NCI-H1048 (cell line): ENCODE results near the gene ABCC5.

Experiments
- DNase-seq: peaks from one replicate; lab custom pipeline; 2025; lab: John Stamatoyannopoulos, UW

ABCC5 gene

DNA sequence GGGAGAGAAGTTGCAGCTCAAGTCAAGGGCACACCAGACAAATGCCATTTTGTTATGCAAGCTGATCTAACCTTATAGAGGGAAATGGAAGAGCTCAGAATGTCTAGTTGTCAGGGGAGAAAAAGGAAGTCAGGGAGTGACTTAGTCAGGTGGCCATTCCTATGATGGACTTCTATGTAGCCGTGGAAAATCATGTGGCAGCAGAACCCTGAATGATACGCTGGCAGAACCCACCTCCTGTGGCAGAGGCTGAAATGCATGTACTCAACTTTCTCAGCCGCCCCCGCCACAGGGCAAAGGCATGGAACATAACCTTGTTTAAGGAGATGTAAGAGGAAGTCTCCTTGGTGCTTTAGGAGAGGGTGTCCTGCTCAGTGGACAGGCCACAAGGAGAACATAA is 95.3 kb downstream of the ABCC5 start:
- no peak for DNase-seq

DNA sequence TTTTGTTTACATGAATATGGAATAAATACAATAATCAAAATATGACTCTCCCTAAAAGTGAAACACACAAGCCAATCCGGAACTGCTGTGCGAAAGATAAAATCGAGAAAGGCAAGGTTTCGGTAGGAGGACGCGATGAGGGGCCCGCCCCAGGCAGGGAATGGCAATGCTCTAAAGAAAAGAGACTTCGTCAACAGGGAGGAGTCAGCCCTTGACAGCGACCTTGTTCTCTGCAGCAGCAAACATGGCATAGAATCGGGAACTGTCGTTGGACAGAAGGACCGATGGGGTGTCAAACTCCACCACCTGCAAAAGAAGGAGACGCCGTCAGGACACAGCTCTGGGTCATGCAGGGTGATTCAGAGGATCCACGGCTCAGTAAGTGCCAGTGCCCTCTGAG is 96.6 kb downstream of the ABCC5 start:
- DNase-seq = no peak

DNA sequence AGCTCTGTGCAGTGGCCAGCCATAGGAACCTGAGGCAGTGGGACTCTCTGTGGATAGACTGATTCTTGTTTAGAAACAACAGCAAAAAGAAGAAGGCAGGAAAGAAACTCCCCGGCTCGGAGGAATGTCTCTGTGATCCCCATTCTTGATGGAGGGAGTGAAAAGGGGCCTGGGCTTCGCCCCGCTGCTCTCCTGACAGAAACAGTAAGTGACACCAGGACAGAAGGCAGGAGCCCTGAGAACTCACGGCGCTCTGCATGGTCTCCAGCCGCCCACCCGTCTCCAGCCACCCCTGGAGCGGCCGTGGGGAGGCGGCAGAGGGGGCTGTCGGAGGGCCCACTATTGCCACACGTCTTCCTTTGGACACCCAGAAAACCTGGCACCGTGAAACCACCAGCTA is 97.3 kb downstream of the ABCC5 start:
- DNase-seq = no peak

DNA sequence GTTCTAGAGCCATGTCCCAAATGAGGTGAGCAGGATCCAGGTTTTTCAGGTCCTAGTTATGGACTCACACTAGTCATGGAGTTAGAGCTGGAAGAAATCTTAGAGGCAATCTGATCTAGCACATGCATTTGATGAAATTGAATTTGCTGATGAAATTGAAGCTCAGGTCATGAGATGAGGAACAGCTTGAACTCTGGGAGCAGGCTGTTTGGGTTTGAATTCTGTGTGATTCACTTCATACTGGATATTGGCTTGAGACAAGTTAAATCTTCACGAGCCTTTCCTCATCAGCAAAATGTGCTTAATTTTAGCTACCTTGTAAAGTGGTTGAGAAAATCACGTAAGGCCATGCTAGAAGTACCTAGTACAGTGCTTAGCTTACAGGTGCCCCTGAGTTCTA is 99.5 kb downstream of the ABCC5 start:
- no peak for DNase-seq

DNA sequence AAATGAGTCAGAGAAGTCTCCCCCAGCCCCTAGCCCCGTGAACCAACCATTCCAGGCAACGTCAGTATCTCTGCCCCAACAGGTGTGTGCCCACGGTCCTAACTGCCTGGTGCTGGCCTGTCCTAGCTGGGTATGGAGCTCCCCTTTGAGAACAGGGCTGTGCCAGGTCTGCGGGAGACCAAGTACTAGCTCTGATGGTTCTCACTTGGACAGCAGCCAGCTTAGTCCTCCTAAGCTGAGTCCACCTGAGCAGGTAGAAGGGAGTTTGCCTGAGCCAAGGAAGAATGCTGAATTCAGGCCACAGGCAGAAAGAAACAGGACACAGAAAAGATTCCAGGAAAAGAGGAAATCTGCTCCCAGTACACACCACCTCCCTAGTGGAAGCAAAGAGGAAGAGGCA is 99.9 kb downstream of the ABCC5 start:
- DNase-seq = no peak

DNA sequence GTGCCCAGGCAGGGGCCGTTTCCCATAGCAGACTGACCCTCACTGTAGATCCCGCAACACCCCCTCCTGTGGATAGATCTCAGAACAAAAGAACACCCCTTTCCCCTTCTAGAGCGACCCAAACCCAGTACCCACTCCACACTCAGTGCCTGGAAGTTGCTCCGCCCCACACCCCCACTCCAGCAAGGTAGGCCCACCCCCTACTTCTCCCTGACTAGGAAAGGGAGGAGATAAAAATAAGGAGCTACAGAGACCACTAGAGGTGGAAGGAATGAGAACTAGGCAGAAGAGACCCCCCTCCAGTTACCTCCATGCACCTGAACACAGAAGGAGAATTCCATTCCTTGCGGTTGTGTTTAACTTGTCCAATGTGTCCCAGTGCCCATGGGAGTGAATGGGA is 102.8 kb downstream of the ABCC5 start:
- DNase-seq = no peak

DNA sequence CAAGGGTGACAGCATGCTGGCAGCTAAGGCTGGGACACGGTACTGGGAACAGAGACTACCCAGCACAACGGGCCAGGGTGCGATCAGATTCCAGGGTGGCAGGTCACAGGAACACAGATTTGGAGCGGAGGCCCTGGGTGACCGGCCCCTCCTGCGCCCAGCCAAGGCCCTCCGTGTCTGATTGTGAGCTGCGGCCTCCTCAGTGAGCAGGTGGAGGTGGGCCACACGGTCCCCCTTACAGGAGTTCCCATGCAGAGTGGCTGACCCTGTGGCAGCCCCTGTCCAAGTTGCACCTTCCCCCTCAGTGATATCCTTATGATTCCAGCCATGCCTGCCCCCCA is 104.1 kb downstream of the ABCC5 start:
- no peak for DNase-seq

DNA sequence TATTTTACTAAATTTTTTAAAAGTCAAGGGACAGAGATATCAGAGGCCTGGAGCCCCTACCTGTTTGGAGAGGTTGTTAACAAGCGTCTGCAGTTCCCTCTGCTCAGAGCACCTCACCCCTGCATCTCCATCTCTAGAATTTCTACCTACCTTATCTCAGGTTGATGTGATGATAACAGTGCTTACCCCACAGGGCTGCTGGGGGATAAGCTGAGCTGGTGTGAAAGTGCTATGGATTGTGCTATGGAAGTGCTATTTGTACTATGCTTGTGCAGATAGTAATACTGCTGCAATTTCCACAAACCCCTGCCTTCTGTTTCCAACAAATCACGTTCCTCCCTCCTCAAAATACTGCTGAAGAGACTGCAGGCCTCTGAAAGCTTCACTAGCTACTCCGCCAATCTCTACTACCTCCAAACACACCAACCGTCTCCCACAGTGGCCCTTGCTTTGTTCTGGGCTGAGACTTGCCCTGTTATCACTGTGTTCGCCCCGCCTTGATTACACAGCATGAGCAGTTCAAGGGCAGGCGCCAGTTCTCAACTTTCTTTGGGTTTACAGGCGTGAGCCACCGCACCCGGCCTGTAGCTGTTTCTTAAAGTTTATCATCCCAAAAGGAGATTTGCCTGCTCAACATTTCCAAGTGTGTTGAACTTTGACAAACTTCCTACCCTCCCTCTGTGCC is 104.6 kb downstream of the ABCC5 start:
- DNase-seq = no peak

DNA sequence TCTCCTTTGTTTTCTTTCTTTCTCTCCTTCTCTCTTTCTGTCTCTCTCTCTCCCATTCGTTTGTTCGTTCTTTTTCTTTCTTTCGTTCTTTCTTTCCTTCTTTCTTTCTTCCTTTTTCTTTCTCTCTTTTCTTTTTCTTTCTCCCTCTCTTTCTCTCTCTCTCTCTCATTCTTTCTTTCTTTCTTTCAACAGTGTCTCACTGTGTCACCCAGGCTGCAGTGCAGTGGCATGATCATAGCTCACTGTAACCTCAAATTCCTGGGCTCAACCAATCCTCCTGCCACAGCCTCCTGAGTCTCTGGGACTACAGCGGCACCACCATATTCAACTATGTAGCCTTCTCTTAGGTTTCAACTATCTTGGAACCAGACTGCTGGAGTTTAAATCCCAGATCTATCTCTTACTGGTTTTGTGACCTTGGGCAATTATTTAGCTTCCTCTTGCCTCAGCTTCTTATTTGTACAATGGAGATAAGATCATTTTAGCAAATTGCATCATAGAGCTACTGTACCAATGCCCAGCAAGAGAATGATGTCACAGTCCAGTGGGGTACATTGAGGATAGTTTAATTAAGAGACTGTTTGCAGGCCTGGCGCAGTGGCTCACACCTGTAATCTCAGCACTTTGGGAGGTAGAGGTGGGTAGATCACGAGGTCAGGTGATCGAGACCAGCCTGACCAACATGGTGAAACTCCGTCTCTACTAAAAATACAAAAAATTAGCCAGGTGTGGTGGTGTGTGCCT is 105.7 kb downstream of the ABCC5 start:
- DNase-seq = no peak

DNA sequence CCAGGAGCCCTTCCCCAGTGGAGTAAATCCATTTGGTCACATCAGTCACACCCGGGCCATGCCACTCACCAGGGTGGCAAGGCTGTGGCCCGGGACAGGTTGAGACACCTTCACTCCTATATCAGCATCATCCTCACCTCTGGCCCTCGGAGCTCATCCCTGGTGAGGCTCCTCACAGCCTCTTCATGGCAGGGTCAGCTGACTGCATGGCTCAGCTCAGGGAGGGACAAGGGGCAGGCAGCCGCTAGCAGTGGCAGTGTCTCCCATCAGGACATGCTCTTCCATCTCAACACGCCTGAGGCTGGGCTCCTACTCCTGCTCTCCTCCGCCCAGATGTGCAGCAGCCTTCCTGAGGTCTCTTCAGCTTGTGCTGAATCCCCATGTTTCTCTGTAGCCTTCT is 106.6 kb downstream of the ABCC5 start:
- DNase-seq = no peak

DNA sequence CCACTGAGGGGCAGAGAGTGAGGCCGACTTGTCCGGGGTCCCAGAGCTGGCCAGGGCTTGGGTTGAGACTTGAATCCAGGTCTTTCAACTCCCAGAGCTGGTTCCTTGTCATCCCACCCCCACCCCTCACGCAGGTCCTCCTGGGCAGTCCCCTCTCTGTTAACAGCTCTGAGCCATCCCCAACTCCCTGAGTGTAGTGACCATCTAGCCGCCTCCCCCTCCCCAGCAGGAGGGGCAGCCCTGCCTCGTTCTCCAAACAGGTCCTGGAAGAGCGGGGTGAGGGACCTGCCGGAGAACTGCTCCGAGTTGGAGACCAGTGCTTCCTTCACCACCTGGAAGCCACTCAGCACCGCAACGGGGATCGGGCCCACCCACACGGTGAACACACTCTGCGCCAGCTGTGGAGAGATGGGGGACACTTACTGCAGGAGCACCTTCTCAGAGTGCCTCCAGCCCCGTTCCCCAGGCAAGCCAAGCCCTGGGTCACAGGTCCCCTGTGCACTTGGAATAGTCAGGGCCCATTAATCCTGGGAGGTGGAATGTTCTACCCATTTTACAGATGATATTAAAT is 108.6 kb downstream of the ABCC5 start:
- DNase-seq = no peak

DNA sequence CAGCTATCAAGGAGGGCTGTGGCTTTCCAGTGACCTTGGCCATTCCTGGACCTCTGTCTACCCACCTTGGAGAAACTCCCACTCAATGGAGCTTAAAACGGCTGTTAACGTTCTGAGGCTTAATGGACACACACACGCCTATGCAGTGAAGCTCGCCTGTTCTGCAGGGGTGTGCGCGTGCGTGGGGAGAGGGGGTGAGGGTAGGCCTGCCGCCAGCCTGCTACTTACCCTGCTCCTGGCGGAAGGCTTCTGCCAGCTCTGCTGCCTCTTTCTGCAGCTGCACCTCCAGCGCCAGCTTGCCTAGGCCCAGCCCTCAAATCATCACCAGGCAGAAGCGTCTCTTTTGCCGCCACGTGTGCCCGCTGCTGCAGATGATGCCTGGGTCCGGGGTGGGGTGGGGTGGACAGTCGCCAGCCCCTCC is 109.8 kb downstream of the ABCC5 start:
- no peak for DNase-seq

DNA sequence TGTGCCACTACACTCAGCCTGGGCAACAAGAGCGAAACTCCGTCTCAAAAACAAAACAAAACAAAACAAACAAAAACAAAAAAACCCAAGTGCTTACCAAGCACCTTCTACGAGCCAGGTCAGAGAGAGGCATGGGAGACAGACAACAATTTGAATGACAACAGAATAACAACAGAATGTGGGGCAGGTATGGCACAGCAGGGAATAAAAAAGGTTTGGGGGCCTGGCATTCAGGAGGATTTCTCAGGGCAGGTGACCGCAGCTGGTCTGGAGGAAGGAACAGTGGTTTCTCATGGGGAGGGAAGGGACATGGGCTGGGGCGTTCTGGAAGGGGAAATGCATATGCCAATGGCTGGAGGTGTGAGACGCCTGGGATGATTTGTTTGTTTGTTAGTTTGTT is 110.5 kb downstream of the ABCC5 start:
- no peak for DNase-seq

DNA sequence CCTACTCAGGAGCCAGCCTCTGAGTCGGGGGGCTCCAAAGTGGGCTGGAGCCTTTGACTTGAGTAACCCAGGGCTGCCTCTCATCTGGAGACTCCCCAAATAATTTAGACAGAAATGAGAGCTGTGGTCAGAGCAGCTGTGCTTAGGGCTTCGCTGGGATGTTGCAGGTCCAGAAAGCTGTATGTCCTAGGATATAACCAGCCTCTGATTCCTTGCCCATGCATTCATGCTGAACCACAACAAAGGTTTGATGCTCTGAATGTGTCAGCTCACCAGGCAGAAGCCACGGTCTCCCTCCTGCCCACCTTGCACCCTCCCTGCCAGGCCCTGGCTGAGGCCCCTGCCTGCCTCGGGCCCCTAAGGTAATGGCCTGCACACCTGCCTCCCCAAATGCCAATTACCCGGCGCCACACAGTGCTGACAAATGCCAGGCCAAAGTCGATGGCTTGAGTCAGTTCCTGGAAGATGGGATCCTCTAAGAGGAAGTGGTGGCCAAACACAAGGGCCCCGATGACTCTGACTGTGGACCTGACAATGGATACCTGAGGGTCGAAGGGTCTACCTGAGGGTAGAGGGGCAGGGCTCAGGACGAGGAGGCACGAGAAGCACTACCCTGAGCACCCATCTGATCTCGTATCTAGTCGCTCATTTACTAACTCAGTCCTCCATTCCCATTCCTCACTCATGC is 111.3 kb downstream of the ABCC5 start:
- DNase-seq = no peak

DNA sequence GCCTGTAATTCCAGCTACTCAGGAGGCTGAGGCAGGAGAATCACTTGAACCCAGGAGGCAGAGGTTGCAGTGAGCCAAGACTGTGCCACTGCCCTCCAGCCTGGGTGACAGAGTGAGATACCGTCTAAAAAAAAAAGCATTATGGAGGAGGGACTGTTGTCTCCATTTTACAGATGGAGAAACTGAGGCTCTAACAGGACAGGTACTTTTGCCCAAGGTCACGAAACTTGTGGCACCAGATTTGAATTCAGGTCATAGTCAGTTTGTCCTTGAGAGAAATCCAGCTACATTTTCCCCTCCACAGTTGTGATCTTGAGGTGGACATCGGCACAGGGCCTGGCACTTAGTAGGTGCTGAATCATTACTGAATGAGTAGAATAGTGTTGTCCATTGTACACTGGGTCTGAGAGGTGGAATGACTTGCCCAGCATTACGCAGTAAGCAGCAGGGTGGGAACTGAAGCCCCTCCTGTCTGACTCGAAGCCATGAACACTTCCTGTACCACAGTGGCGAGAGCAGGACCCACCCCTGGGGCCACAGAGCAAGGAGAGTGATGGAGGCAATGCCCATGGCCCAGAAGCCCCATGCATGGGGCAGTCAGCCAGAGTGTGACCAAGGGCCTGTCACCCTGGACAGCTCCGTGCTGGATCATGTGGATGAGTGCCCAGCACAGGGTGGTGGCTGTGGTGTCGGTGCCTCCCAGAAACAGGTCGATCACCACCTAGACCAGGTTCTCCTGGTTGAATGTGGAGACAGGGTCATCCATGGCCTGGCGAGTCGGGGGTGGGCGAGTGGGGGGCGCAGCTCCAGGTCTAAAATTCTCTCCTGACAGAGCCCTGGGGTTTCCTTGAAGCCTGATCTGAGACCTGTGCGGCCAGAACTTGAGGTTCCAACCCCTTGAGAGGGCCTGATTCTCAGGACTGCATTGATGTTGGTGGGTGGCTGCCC is 112.6 kb downstream of the ABCC5 start:
- no peak for DNase-seq

DNA sequence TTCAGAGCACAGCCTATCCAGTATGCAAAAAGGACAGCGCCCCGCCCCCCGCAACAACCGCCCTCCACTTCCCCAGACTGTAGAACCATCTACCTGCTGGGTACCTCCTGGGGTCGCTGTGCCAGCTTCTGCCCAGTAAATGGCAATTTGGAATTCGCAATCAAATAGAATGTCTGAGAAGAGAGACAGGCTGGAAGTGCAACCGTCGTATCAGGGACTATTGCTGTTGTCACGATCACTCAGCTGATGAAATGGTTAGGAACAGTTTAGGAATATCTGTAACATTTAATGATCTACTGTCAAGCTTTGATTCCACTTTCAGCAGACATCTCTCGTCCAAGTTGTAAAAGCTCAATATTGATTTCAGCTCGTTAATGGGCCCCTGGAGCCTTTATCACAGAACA is 119.7 kb downstream of the ABCC5 start:
- DNase-seq = no peak

DNA sequence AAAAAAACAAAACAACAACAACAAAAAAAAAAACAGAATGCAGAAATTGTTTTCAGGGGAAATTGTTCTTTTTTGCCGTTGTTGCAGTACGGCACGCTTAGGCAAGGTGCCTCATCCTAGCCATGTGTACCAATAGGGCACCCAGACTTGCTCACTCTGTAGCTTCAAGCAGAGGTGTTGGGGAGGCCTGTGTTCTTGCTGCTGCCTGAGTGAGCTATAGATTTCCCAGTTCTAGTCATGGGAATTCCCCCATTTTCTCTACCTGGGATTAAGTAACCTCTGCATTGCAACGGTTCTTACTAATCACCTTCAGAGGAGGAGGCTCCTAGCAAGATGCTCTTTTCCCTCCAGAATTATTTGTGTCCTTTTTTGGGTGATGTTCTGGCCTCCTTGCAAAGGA is 120.1 kb downstream of the ABCC5 start:
- no peak for DNase-seq

DNA sequence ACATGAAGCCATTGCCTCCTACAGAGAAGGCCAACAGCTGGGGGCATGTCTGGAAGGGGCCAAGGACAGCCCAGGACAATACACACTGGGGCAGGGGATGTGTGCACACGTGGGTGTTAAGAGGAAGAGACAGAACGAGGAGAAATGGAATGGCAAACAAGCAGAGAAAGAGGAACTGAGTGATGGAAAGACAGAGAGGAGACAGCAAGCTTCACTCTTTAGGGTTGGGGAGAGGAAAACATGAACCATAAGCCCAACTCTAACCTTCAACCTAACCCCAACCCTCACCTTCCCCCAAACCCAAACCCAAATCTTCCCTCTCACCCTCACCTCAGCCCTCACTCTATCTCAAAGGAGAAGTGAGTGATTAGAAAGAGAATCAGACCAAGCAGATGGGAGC is 121.1 kb downstream of the ABCC5 start:
- no peak for DNase-seq

DNA sequence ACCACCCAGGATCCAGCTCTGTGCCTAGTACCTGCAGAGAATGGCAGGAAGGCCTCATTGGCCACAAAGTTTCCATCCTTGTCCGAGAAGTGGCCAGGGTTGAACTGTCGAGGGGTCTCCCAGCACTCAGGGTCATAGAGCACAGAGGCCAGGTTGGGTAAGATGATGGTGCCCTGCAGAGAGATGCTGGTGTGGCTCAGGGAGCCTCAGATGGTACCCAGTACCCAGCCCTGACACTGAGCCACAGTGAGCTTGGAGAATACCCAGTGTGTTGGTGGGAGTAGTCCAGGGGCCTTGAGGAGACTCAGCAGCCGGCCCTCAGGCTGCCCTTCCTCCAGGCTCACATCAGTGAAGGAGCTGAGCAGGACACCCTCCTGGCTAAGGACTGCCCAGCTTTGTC is 121.5 kb downstream of the ABCC5 start:
- DNase-seq = no peak

DNA sequence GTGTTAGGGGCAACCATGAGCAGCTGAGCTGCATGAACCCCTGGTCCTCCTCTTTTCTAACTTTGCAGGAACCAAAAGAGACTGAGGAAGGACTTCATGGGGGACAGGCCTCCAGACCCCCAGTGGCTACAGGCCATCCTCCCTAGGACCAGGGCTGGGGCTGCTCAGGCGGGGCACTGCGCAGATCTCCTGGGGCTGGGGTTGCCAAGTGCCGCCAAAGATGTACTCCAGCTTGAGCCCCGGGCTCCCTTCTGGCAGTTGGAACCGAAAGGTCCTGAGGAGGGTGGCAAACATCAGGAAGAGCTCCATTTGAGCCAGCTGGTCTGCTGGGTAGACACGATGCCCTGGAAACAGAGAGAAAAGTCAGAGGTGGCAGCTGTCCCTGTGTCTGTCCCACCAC is 121.9 kb downstream of the ABCC5 start:
- DNase-seq = no peak

DNA sequence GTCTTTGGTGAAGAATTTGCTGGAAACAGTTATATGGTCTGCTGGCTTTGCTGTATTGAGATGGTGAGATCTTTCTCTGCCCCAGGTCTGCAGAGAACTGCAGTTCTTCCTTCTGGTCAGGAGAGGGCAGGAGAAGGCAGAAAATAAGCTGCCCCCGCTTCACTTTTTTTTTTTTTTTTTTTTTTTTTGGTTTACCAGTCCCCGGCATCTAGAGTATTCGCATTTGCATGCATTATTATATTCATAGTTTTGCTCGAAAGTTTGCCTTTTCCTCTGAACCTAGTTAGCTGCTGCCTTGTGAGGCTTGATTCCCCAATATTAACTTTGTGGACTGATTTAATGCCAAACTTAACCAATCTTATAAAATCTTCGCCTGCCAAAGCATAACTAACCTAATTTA is 122.4 kb downstream of the ABCC5 start:
- DNase-seq = peak; percentile 45

DNA sequence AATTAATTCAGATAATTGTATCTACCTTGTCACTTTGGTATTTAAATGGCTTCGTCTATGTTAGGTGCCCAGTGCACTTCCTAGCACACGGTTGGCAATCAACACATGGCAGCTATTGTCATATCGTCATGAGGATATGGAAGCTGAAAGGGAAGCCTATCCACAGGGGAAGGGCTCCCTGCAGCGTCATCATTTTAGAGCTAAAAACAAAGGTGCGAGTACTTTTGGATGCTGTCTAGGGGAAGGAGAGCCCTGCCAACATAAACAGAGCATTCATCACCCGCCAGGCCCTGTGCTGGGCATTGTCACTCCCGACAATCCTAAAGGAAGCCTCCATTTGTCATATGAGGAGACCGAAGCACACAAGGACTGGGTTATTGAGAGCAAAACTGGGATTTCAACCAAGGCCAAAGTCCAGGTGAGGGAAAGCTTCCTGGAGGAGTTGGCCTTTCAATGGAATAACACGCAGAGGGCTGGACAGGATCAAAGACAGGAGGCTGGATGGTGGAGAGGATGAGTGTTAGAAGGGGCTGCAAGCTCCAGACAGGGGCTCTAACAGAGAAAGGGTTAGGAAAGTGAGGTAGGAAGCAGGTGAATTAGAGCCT is 125.0 kb downstream of the ABCC5 start:
- DNase-seq = no peak
